ENCODE results near the gene CGN.

- no peak for TF ChIP-seq CTCF (conservative IDR thresholded peaks at IDR 0.05 in 1 of 2, IDR thresholded peaks at IDR 0.05 in 1 of 2; ENCODE audit: low read depth in 1 of 2, low read length in 2 of 2)
- no peak for TF ChIP-seq EZH2 (IDR thresholded peaks at IDR 0.05; ENCODE audit: low read length, missing control alignments)
Measured at GRCh38 chr1:151504759-151505158, 6.4 kb upstream of the CGN start.

All from fibroblast of lung (primary cell).